Stimulated activated CD8-positive, alpha-beta memory T cell treated with anti-CD3 and anti-CD28 coated beads, Interleukin-4, amount 100 ng/mL, for 4 hours (primary cell): ENCODE measurements around the gene SERPINF2.
"Not testable (repeated sequence)": the region's sequence is repeated elsewhere in the genome, so short reads cannot be mapped to it uniquely, and the experiment has no call there.

Experiments
- DNase-seq, 2 donors: peaks; one replicate each; pipeline ENCODE4 v3.0.0-alpha.2; 2020; ENCODE audit warnings: low read depth in 2 of 2, low spot score in 1 of 2

The SERPINF2 gene

GRCh38 chr17:1716076-1716911 is 26.4 kb upstream of the SERPINF2 start:
- DNase-seq: peak; percentile 98 to 100

GRCh38 chr17:1716912-1717695 is 25.6 kb upstream of the SERPINF2 start:
- DNase-seq: peak; percentile 65 to 75

- DNase-seq: no peak
Observed at GRCh38 chr17:1718362-1719165, 24.1 kb upstream of the SERPINF2 start.

- peak; percentile 35 to 49 for DNase-seq
Observed at GRCh38 chr17:1720856-1721386, 21.8 kb upstream of the SERPINF2 start.

- not testable (repeated sequence) for DNase-seq
Observed at GRCh38 chr17:1722022-1722421, 20.6 kb upstream of the SERPINF2 start.

- peak; percentile 75 to 78 for DNase-seq
Observed at GRCh38 chr17:1724351-1724868, 18.3 kb upstream of the SERPINF2 start, which contains the start of gene WDR81. TSS of gene WDR81 (plus strand) at chr17:1724704. CDS start at chr17:1724960, 256 bp downstream.

- no peak for DNase-seq
Observed at GRCh38 chr17:1724869-1725641, 17.6 kb upstream of the SERPINF2 start.

GRCh38 chr17:1725642-1726511 is 16.8 kb upstream of the SERPINF2 start:
- no peak for DNase-seq

GRCh38 chr17:1726626-1727257 is 15.9 kb upstream of the SERPINF2 start:
- DNase-seq: no peak

GRCh38 chr17:1727258-1727789 is 15.3 kb upstream of the SERPINF2 start:
- no peak for DNase-seq

- no peak for DNase-seq
Observed at GRCh38 chr17:1727876-1728630, 14.6 kb upstream of the SERPINF2 start.

GRCh38 chr17:1729966-1730325 is 12.7 kb upstream of the SERPINF2 start:
- no peak for DNase-seq

GRCh38 chr17:1730326-1731193 is 12.1 kb upstream of the SERPINF2 start:
- DNase-seq: no peak

GRCh38 chr17:1731194-1731506 is 11.5 kb upstream of the SERPINF2 start:
- DNase-seq: no peak

- DNase-seq: no peak
Observed at GRCh38 chr17:1732241-1732832, 10.3 kb upstream of the SERPINF2 start.

- DNase-seq: no peak
Observed at GRCh38 chr17:1732833-1733321, 9.8 kb upstream of the SERPINF2 start.
